Astrocyte of the spinal cord (primary cell): Measurements from ENCODE around the gene DDA1.

Source experiments
- DNase-seq: peaks from one replicate; pipeline ENCODE4 v3.0.0; 2011; ENCODE audit warnings: low read depth, low spot score
- H3K4me3 ChIP-seq: 2 replicates; pipeline ENCODE4 v1.5.1; 2011; ENCODE audit warnings: low read depth, mild to moderate bottlenecking, low read length, moderate library complexity
- in situ Hi-C: cut with HindIII; loops from 2 replicates; pipeline ENCODE4 v1.10.0; 2017; ENCODE audit warnings: low sequenced_read_pairs
- TF ChIP-seq, protein P1 (sequence below): IDR thresholded peaks from 2 replicates; pipeline ENCODE4 v1.5.1; 2012; ENCODE audit warnings: low read depth, mild to moderate bottlenecking, low read length, inconsistent platforms

DDA1 gene

GRCh38 chr19:17351815-17352435, 42.6 kb downstream of the DDA1 start:
- no peak overlapping the region for H3K4me3 ChIP-seq
- TF ChIP-seq, protein P1, sequence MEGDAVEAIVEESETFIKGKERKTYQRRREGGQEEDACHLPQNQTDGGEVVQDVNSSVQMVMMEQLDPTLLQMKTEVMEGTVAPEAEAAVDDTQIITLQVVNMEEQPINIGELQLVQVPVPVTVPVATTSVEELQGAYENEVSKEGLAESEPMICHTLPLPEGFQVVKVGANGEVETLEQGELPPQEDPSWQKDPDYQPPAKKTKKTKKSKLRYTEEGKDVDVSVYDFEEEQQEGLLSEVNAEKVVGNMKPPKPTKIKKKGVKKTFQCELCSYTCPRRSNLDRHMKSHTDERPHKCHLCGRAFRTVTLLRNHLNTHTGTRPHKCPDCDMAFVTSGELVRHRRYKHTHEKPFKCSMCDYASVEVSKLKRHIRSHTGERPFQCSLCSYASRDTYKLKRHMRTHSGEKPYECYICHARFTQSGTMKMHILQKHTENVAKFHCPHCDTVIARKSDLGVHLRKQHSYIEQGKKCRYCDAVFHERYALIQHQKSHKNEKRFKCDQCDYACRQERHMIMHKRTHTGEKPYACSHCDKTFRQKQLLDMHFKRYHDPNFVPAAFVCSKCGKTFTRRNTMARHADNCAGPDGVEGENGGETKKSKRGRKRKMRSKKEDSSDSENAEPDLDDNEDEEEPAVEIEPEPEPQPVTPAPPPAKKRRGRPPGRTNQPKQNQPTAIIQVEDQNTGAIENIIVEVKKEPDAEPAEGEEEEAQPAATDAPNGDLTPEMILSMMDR, result no peak
- in situ Hi-C loops, result no loop called here
- no peak for DNase-seq

- no peak overlapping the region for H3K4me3 ChIP-seq
- in situ Hi-C loops, result no loop called here
- DNase-seq, result no peak
- TF ChIP-seq, protein P1, result no peak
These were observed 43.4 kb downstream of the DDA1 start for GRCh38 chr19:17352608-17353280.

- DNase-seq, result no peak
- in situ Hi-C loops, result no loop called here
- TF ChIP-seq, protein P1, result no peak
- H3K4me3 ChIP-seq, result no peak overlapping the region
These were observed 44.0 kb downstream of the DDA1 start for GRCh38 chr19:17353386-17353785.

- TF ChIP-seq, protein P1, result no peak
- DNase-seq, result no peak
- H3K4me3 ChIP-seq, result no peak overlapping the region
- in situ Hi-C loops, result no loop called here
These were observed 47.8 kb downstream of the DDA1 start for GRCh38 chr19:17357078-17357666.

DNA sequence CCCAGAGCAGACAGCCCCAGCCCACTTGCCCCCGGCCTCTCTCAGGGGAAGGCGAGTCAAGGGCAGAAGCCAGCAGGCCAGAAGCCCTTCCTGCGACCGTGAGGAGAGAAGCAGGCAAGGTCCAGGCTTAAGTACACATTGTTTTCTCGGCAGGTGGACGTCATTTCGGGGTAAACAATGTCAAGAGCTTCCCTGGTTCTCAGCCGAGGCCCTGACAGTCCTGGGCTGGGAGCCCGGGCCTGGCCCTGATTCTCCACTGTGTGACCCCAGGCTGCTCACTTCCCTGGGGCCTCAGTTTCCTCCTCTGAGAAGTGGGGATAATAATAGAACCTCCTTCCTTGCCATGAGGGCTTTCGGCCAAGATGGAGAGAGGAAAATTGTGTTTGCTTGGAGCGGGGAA, 48.4 kb downstream of the DDA1 start:
- in situ Hi-C loops, result no loop called here
- no peak overlapping the region for H3K4me3 ChIP-seq
- TF ChIP-seq, protein P1, result no peak
- no peak for DNase-seq

DNA sequence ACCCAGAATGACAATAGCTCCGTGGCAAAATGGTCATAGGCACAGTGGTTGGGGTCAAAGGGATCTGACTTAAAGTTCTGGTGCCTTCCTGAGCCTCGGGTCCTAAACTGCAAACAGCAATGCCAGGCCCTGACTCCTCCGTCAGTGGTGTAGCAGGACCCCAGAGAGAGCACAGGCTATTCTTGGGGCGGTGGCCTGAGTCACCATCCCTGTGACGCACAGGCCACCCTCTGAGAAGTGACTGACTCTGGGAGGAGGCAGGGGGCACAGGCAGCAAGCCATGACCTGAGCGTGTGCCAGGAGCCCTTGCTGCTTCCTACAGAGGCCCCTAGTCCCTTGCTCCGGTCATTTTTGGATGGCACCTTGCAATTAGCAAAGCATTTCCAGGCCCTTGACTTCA, 49.0 kb downstream of the DDA1 start:
- peak; percentile 69 for DNase-seq
- no peak overlapping the region for H3K4me3 ChIP-seq
- TF ChIP-seq, protein P1, result no peak
- in situ Hi-C loops, result no loop called here
